ENCODE results near the gene TREM2.
"Not testable (repeated sequence)": the region's sequence is repeated elsewhere in the genome, so short reads cannot be mapped to it uniquely, and the experiment has no call there.

Gene TREM2

DNA sequence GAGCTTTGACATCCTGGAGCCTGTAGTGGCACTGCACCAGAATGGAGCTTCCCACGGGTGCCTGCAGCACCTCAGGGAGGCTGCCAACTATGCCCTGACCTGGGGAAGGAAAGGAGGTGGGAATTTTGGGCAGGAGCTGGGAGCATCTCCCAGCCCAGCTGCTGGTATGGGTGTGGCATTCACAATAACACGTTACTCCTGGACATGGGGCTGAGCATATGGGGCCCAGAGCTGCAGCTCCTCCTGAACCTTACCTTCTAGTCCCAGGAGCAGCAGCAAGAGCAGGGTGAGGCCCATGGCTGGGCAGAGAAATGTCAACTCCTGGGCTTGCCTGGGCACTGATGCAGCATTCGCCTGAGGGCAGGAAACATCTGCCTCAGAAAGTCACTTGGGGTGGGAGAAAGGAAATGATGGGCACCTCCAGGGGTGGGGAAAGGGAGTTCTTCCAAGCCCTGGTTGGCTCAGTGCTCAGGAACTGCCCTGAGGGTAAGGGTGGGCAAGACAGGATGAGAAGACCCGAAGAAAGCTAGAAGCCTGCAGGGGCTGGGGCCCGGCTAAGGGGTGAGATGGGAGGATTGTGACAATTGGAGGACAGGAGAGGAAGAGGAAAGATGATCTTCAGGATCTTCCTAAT is 8.8 kb downstream of the TREM2 start, which contains the start of gene TREML1:
Gene TREML1, minus strand, starts transcription at position 356 of the 634 bp plus-strand sequence. Its CDS starts 59 bp downstream, at position 297.
- DNase-seq (ENCODE audit: low read depth), result no peak

DNA sequence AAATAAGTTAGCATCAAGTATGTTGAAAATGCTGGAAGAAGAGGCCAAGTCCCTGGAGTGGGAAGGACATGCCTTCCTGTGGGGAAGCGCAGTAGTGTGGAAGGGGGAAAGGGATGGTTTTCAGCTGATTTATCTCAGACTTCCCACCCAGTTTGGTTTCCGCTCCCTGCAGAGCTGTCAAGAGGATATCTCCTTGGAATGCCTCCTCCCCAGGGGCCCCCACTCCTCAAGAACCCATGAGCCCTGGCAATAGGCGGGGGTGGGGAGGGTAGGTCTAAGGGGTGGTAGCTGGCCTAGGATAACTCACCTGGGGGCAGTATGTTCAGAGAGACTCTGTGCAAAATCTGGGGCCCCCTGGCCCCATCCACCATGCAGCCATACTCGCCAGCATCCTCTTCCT is 9.5 kb downstream of the TREM2 start:
- no peak for DNase-seq (ENCODE audit: low read depth)

GRCh38 chr6:41150671-41151070 is 12.2 kb downstream of the TREM2 start:
- DNase-seq (ENCODE audit: low read depth), result no peak

DNA sequence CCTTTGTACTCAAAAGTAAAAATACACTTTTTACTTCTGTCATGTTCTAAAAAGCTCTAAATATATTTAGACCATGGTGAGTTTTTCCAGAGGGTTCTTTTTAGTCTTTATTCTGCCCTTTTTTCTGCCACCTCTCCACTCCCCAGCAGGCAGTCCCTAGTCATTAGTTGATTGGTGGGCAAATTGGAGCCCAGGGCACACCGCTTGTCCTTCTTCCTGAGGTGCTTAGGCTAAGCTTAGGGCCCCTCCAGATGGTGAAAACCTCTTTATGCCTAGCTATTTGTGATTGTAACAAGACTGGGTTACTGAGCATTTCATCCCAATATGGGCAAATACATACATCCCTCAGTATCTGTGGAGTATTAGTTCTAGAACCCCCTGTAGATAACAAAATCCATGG is 15.0 kb downstream of the TREM2 start:
- no peak for DNase-seq (ENCODE audit: low read depth)

- DNase-seq (ENCODE audit: low read depth), result no peak
These were observed 26.0 kb downstream of the TREM2 start for GRCh38 chr6:41136911-41137310.

DNA sequence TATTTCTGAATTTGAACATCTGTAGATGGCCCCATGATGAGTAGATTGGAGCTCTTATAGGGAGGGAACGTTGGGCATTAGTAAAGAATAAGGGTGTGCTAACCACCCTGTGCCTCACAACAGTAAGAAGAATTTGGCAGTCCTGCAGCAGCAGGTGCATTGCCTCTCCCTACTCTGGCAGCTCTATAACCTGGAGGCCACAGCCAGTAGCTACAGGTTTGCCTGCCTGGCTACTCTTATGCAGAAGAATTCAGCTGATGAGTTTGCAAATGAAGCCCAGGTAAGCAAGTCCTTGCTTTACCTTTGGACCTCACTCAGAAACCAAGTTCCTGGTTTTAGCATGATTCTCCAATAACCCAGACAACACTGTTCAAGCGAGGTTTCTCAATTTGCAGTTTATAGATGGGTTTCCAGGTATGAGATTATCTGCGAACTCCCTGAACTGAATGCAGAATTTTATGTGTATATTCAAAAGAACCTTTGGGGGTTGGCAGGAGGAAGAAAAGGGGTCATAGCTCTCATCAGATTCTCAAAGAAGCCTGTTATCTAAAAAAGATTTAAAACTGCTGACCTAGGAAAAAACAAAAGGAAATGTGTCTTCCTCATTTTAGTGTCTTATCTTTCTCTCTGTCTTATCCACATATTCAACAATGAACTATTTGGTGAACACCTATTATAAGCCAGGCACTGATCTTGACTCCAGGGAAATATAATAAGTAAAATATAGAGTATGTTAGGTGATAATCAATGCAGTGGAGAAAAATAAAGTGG is 27.7 kb downstream of the TREM2 start:
- no peak for DNase-seq (ENCODE audit: low read depth)

DNA sequence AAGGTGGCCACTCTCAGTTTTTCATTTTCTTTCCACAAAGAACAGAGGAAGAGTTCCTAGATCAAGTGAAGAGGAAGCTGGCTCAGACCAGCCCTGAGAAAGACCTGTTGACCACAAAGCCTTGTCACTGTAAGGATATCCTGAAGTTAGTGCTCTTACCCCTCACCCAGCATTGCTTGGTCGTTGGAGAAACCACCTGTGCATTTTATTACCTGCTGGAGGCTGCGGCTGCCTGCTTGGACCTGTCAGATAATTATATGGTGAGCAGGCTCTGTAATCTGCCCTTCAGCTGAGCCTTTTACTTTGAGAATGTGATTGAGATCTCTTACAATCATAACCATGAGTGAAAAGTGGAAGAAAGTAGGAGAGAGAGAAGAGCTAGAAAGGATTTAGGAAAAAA is 30.7 kb downstream of the TREM2 start:
- DNase-seq (ENCODE audit: low read depth), result no peak

DNA sequence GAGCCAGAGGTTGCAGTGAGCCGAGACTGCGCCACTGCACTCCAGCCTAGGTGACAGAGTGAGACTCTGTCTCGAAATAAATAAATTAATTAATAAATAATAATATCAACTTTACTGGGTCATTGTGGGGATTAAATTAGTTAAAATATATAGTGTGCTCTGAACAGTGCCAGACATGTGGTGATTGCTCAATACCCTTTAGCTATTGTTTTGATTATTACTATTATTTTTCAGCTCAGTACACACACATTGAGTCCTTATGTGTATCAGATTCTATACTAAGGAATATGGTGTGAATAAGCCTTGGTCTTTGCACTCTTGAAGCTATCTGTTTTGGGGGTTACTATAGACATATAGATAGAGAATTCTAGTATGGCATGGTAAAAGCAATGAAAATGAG is 37.6 kb downstream of the TREM2 start:
- no peak for DNase-seq (ENCODE audit: low read depth)

DNA sequence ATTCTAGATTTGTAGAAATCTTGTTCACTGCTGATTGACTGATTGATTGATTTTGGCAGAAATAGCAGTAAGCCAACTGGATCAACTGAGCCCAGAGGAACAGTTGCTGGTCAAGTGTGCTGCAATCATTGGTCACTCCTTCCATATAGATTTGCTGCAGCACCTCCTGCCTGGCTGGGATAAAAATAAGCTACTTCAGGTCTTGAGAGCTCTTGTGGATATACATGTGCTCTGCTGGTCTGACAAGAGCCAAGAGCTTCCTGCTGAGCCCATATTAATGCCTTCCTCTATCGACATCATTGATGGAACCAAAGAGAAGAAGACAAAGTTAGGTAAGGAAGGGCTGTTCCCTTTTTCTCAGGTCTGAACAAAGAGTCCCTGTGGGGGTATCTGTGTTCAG is 40.0 kb downstream of the TREM2 start:
- DNase-seq (ENCODE audit: low read depth), result no peak

DNA sequence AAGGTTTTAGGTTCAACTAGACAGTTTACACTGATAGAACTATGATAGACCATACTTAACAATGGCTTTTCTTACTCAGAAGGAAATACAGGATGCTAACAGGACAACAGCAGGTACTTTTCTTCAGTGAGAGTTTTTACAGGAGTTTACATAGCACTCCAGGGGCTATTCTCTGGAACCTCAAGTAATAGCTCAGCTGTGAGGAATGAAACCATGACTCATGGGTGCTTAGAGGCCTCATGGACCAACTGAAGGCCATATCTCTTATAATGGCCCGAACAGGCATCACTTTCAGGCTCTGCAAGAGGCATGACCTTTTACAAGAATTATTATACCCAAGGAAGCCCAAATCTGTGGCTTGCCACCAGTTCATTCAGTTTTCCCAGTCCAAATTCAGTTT is 40.5 kb downstream of the TREM2 start:
- no peak for DNase-seq (ENCODE audit: low read depth)

DNA sequence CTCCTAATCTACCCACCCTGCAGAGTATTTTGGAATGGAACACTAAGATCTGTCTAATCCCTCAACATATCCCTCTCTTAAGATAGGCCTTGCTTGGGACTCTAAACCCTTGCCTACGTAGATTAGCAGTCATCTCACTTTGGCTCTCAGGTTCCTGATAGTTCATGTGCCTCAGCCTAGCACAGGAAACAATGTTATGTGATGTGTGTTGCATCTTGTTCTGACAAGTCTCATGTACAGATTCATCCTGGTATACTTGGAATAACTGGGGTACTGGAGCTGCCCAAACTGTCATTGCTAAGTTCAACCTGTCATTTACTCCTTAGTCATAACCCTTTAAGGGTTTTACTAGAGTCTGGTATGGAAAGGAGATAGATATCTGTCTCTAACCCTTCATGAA is 42.9 kb downstream of the TREM2 start:
- DNase-seq (ENCODE audit: low read depth), result no peak

- no peak for DNase-seq (ENCODE audit: low read depth)
These were observed 43.4 kb downstream of the TREM2 start for GRCh38 chr6:41119508-41119907.

- DNase-seq (ENCODE audit: low read depth), result not testable (repeated sequence)
These were observed 47.9 kb downstream of the TREM2 start for GRCh38 chr6:41115027-41115426.

DNA sequence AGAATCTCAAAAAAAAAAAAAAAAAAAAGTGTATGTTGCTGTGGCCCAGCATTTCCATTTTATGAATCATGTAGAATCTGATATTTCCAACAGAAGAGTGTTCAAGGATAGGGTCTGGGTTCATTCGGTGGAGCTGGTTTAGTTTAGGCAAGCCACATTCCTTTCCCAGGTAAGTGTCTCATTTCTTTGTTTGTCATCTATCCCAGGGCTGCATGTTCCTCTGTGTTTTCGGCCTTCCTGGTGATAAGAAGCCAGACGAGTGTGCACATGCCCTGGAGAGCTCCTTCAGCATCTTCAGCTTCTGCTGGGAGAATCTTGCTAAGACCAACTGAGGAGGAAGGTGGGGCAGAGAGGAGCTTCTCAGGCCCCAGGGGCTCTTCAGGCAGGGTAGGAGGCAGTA is 51.9 kb downstream of the TREM2 start:
- no peak for DNase-seq (ENCODE audit: low read depth)
